Bronchial epithelial cell (primary cell): ENCODE measurements around the gene PDE6A. TPM values are rescaled to one million over a fixed set of nuclear protein-coding genes. Genes with fewer than 3 reads are reported as not detected.

ENCODE experiments used
- DNase-seq: peaks from one replicate; pipeline ENCODE4 v3.0.0-alpha.2; 2010; ENCODE audit warnings: low read depth
- FAIRE-seq: peaks from 2 replicates; lab custom pipeline; 2011; peaks lifted over from hg19 to GRCh38; lab: Jason Lieb, UNC
- H3K27me3 ChIP-seq: 2 replicates; pipeline ENCODE4 v1.5.1; 2011; ENCODE audit warnings: low read length; ENCODE audit not compliant: control insufficient read depth, insufficient read depth
- H3K36me3 ChIP-seq: 2 replicates; pipeline ENCODE4 v1.5.1; 2011; ENCODE audit warnings: low read length; ENCODE audit not compliant: control insufficient read depth, insufficient read depth
- H3K4me3 ChIP-seq: 2 replicates; pipeline ENCODE4 v1.5.1; 2011; ENCODE audit warnings: mild to moderate bottlenecking, low read depth, low read length, control low read depth
- total RNA-seq: library from RNA; depleted of rRNA; stranded (reverse); fragments of >200 nt; gene quantifications from 2 replicates; pipeline ENCODE4 v1.2.1, GENCODE V29; 2014
- TF ChIP-seq, protein P1 (sequence below): IDR thresholded peaks from 2 replicates; pipeline ENCODE4 v1.5.1; 2011; ENCODE audit warnings: mild to moderate bottlenecking, moderate library complexity, low read length, control low read depth, inconsistent platforms; ENCODE audit not compliant: insufficient read depth, severe bottlenecking

PDE6A gene
- total RNA-seq, 1 donor from 2014 or later = not detected

GRCh38 chr5:149962601-149963300 lies 18.2 kb upstream of the PDE6A start:
- H3K27me3 ChIP-seq = no peaks in the 10 kb centered on the region
- DNase-seq = no peak
- H3K4me3 ChIP-seq = no peak overlapping the region
- no peaks in the 10 kb centered on the region for H3K36me3 ChIP-seq
- TF ChIP-seq, protein P1, sequence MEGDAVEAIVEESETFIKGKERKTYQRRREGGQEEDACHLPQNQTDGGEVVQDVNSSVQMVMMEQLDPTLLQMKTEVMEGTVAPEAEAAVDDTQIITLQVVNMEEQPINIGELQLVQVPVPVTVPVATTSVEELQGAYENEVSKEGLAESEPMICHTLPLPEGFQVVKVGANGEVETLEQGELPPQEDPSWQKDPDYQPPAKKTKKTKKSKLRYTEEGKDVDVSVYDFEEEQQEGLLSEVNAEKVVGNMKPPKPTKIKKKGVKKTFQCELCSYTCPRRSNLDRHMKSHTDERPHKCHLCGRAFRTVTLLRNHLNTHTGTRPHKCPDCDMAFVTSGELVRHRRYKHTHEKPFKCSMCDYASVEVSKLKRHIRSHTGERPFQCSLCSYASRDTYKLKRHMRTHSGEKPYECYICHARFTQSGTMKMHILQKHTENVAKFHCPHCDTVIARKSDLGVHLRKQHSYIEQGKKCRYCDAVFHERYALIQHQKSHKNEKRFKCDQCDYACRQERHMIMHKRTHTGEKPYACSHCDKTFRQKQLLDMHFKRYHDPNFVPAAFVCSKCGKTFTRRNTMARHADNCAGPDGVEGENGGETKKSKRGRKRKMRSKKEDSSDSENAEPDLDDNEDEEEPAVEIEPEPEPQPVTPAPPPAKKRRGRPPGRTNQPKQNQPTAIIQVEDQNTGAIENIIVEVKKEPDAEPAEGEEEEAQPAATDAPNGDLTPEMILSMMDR = no peak
- FAIRE-seq = no peak

DNA sequence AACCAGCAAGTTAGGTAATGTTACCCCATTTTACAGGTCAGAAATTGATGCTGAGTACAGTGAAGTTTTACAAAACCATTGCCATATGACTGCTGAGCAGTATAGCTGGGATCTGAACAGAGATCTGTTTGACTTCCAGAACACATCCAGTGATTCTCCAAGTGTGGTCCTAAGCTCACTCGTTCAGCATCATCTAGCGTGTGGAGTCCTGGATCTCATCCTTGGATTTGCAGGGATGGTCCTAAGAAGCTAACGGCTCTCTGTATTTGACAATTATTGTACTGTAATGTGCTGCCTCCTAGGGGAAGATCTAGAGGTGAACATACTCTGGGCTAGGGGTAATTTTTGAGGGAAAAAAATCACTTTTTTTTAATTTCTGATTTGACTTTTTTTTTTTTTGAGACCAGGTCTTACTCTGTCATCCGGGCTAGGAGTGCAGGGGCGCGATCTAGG lies 17.4 kb upstream of the PDE6A start:
- Histone ChIP-seq H3K27me3 (no peaks in the 10 kb centered on the region), H3K36me3 (no peaks in the 10 kb centered on the region), H3K4me3 (no peak overlapping the region)
- DNase-seq = peak; percentile 61
- TF ChIP-seq, protein P1 = peak; percentile 52
- FAIRE-seq = no peak

- no peak for FAIRE-seq
- DNase-seq = no peak
- Histone ChIP-seq H3K36me3 (no peaks in the 10 kb centered on the region), H3K4me3 (peak overlapping the region; percentile 65), H3K27me3 (no peaks in the 10 kb centered on the region)
- TF ChIP-seq, protein P1 = no peak
Measured at GRCh38 chr5:149961186-149961685, 16.6 kb upstream of the PDE6A start.

DNA sequence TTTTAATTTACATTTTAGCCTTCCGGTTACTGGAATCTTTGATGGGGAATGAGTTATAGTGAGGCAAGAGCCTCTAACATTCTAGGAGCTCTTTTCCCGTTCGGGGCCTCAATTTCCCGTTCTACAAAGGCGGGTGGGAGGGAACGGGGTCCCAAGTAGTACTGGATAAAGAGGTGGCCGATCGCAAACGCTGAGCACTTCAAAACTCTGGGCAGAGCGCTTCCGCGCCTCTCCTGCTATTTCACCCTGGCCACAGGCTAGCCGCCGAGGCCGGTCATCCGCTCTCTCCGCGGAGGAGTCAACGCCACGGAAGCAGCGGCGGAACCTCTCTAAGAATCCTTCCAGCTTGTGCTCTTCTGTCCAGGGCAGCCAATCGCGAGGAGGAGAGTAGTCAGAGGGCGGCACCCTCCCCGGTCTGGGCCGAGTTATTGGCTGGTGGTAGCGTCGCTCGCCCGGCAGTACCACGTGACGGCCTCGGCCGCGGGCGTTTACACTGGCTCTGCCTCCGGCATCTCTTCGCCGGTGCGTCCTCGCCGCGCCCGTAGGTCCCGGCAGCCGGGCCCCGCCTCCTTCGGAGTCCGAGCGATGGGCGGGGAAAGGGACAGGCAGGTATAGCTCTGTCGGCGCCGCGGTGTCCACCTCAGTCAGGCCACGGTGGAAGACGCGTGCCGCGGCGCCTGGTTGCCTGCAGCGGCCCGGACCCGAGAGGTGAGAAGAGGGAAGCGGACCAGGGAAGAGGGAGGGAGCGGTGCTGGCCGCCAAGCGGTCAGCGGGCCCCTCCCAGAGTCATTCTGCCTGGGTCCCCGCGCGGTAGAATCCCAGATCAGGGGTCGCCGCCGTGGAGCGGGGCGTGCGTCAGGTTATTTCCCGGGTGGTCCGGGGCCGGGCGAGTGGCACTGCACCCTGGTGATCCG lies 15.9 kb upstream of the PDE6A start, which contains the start of gene SLC26A2:
SLC26A2 (plus strand) TSS at position 487 of the 914 bp plus-strand sequence. CDS start 16,895 bp downstream, outside the sequence.
- Histone ChIP-seq H3K36me3 (no peaks in the 10 kb centered on the region), H3K27me3 (no peaks in the 10 kb centered on the region), H3K4me3 (peak within 1 kb of the TSS; percentile 65)
- peak; percentile 90 for DNase-seq
- TF ChIP-seq, protein P1 = no peak
- no peak for FAIRE-seq

GRCh38 chr5:149959406-149960236 lies 15.0 kb upstream of the PDE6A start:
- Histone ChIP-seq H3K36me3 (no peaks in the 10 kb centered on the region), H3K27me3 (no peaks in the 10 kb centered on the region), H3K4me3 (peak overlapping the region; percentile 65)
- no peak for FAIRE-seq
- TF ChIP-seq, protein P1 = peak; percentile 58
- DNase-seq = peak; percentile 85
